Calu3 (cell line): ENCODE results near the gene COMMD1. TPM values are rescaled to one million over a fixed set of nuclear protein-coding genes. Genes with fewer than 3 reads are reported as not detected.

Source experiments
- BruUV-seq: library from RNA; stranded (reverse); fragments of 400-500 nt; replicated peaks from 2 replicates; lab custom pipeline; 2021; lab: Mats Ljungman, UMichigan
- CTCF ChIA-PET: fragments of 300-600 bp; sonication (Branson Sonifier 250); formaldehyde crosslinking; loops from one replicate; lab custom pipeline; 2022; ENCODE audit warnings: antibody characterized with exemption; lab: Charles Lee
- DNase-seq: peaks from one replicate; pipeline ENCODE4 v3.0.0; 2022
- H3K27ac Mint-ChIP-seq: one replicate; pipeline ENCODE4 v1.8.0; 2022; ENCODE audit warnings: mixed read lengths; ENCODE audit not compliant: unreplicated experiment
- H3K27me3 Mint-ChIP-seq: one replicate; pipeline ENCODE4 v1.8.0; 2022; ENCODE audit warnings: mixed read lengths; ENCODE audit not compliant: unreplicated experiment
- H3K36me3 Mint-ChIP-seq: one replicate; pipeline ENCODE4 v1.8.0; 2022; ENCODE audit warnings: mild to moderate bottlenecking, moderate library complexity, mixed read lengths; ENCODE audit not compliant: insufficient read depth, unreplicated experiment
- H3K4me1 Mint-ChIP-seq: one replicate; pipeline ENCODE4 v1.8.0; 2022; ENCODE audit warnings: mild to moderate bottlenecking, low read depth, mixed read lengths; ENCODE audit not compliant: unreplicated experiment
- H3K4me3 Mint-ChIP-seq: one replicate; pipeline ENCODE4 v1.8.0; 2022; ENCODE audit warnings: mild to moderate bottlenecking, low read depth, moderate library complexity, mixed read lengths; ENCODE audit not compliant: unreplicated experiment
- H3K9me3 Mint-ChIP-seq: one replicate; pipeline ENCODE4 v1.8.0; 2022; ENCODE audit warnings: low read depth, mixed read lengths; ENCODE audit not compliant: unreplicated experiment
- CTCF ChIP-seq: fragments of 200-600 bp; IDR thresholded peaks from one replicate; pipeline ENCODE4 v1.8.0; 2022; ENCODE audit warnings: antibody characterized with exemption; ENCODE audit not compliant: unreplicated experiment
- intact Hi-C: fragments of 100-400 bp; cut with micrococcal nuclease; formaldehyde crosslinking; loops from one replicate; pipeline ENCODE4 v1.10.0; 2022; ENCODE audit not compliant: unreplicated experiment
- total RNA-seq: library from RNA; stranded (reverse); gene quantifications from 2 replicates; pipeline ENCODE4 v1.2.3, GENCODE V29; 2022

Gene COMMD1
- total RNA-seq, 1 experiment from 2014 or later, result 19.4 TPM

GRCh38 chr2:61984682-61985081, 79.2 kb downstream of the COMMD1 start:
- DNase-seq, result no peak
- intact Hi-C loops, result no loop called here
- H3K4me1 Mint-ChIP-seq, result peaks cover 9% of the 10 kb centered on the region
- peaks cover 2% of the 10 kb centered on the region for H3K9me3 Mint-ChIP-seq
- H3K4me3 Mint-ChIP-seq, result no peak overlapping the region
- BruUV-seq, result no TSS peak
- CTCF ChIA-PET, result no interaction called here
- no peaks in the 10 kb centered on the region for H3K36me3 Mint-ChIP-seq
- TF ChIP-seq CTCF, result no peak
- H3K27ac Mint-ChIP-seq, result no peak overlapping the region
- no peaks in the 10 kb centered on the region for H3K27me3 Mint-ChIP-seq

GRCh38 chr2:61988462-61989366, 83.2 kb downstream of the COMMD1 start:
- BruUV-seq, result no TSS peak
- Mint-ChIP-seq H3K4me3 (no peak overlapping the region), H3K27me3 (no peaks in the 10 kb centered on the region), H3K9me3 (no peaks in the 10 kb centered on the region), H3K4me1 (peaks cover 9% of the 10 kb centered on the region), H3K27ac (no peak overlapping the region), H3K36me3 (no peaks in the 10 kb centered on the region)
- CTCF ChIA-PET, result no interaction called here
- intact Hi-C loops, result no loop called here
- TF ChIP-seq CTCF, result no peak
- no peak for DNase-seq

GRCh38 chr2:61993422-61994024, 88.0 kb downstream of the COMMD1 start:
- H3K9me3 Mint-ChIP-seq, result no peaks in the 10 kb centered on the region
- H3K4me1 Mint-ChIP-seq, result peaks cover 4% of the 10 kb centered on the region
- DNase-seq, result peak; percentile 16
- no peak overlapping the region for H3K4me3 Mint-ChIP-seq
- no peak overlapping the region for H3K27ac Mint-ChIP-seq
- no peaks in the 10 kb centered on the region for H3K36me3 Mint-ChIP-seq
- no peaks in the 10 kb centered on the region for H3K27me3 Mint-ChIP-seq
- intact Hi-C loops, result loop anchor here (1.0 kb wide), 1 partner anchor 417 kb away; no protein-coding TSS in a partner anchor
- TF ChIP-seq CTCF, result peak; percentile 16
- no TSS peak for BruUV-seq
- CTCF ChIA-PET, result interaction anchor here (1.0 to 1.7 kb wide), 3 partner anchors 10 to 450 kb away, joined by 3 to 12 read pairs (median 4); no protein-coding TSS in a partner anchor

- Mint-ChIP-seq H3K36me3 (no peaks in the 10 kb centered on the region), H3K4me1 (no peaks in the 10 kb centered on the region), H3K27ac (no peak overlapping the region), H3K9me3 (no peaks in the 10 kb centered on the region), H3K4me3 (no peak overlapping the region), H3K27me3 (no peaks in the 10 kb centered on the region)
- no TSS peak for BruUV-seq
- CTCF ChIA-PET, result no interaction called here
- intact Hi-C loops, result no loop called here
- no peak for DNase-seq
- TF ChIP-seq CTCF, result no peak
These were observed 89.1 kb downstream of the COMMD1 start for GRCh38 chr2:61994531-61994930.
